HG02973 (cell line): ENCODE data around the gene SRMS.

Source experiments
- ATAC-seq: cut with Tn5 transposase; IDR thresholded peaks from one replicate; pipeline ENCODE4 v1.9.1; 2021; ENCODE audit warnings: moderate library complexity; ENCODE audit not compliant: unreplicated experiment

SRMS gene

GRCh38 chr20:63553933-63554290, 6.4 kb upstream of the SRMS start, which contains the start of gene FNDC11:
FNDC11 (plus strand) TSS chr20:63554159; CDS start chr20:63555664, 1,505 bp downstream.
- no peak for ATAC-seq

GRCh38 chr20:63553251-63553932, 5.8 kb upstream of the SRMS start:
- peak; percentile 35 for ATAC-seq

- ATAC-seq = peak; percentile 31
Measured at GRCh38 chr20:63552481-63553249, 5.1 kb upstream of the SRMS start.

DNA sequence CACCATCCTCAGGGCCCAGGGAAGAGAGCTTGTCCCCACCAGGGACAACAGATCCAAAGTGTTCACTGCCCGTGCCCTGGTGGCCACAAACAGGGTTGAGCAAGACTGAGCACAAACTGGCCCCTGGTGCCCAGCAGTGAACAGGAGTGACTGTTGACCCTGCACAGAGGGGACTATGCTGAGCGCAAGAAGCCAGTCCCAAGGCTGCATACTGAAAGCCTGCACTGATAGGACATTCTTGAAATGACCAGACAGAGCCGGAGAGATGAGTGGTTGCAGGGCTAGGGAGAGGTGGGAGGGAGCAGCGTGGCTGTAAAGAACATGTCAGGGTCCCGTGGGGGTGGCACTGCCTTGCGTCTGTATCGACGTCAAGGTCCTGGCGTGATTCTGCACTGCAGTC, 3.5 kb upstream of the SRMS start:
- ATAC-seq = no peak

GRCh38 chr20:63549679-63550282, 2.2 kb upstream of the SRMS start:
- no peak for ATAC-seq

GRCh38 chr20:63549019-63549418, 1.5 kb upstream of the SRMS start:
- no peak for ATAC-seq

DNA sequence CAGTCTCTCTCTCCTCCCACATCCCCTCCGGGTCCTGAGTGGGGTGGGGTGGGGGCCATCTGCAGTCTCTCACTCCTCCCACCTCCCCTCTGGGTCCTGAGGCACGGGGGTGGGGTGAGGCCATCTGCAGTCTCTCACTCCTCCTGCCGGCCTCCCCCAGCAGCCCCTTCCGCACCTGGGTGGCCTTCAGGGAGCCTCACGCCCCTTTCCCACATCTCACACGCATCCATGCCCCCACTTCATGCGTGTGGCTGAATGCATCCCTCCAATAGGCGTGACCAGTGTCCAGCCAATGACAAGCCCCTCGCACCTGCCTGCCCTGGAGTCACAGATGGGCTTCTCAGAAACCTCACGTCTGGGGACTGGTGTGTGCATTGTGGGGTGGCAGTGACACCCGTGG, 993 bp upstream of the SRMS start:
- no peak for ATAC-seq

- no peak for ATAC-seq
Measured at GRCh38 chr20:63546956-63547724, 409 bp downstream of the SRMS start.

DNA sequence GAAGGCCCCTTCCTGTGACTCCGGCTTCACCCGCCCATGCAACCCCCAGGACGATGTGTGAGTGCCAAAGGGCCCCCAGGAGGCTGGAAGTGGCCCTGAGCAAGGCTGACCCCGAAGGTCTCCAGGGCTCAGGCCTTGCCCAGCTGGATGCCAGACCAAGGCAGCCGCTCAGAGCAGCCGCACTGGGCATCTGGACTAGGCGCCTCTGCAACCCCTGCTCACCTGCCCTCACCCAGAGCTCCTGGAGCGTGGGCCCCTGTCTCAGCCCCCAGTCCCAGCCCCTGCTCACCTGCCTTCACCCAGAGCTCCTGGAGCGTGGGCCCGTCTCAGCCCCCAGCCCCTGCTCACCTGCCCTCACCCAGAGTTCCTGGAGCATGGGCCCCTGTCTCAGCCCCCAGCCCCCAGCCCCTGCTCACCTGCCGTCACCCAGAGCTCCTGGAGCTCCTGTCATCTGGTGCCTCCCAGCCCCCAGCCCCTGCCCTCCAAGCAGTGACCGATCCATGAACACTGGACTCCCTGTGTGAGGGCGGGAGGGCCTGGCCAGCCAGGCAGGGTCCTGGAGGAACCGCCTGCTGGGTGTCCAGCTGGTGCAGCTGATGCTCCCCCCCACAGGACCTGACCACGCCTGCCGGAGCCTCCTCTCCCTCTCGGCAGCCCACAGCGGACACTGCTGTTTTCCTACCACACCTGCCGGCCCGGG, 1.1 kb downstream of the SRMS start:
- ATAC-seq = no peak

DNA sequence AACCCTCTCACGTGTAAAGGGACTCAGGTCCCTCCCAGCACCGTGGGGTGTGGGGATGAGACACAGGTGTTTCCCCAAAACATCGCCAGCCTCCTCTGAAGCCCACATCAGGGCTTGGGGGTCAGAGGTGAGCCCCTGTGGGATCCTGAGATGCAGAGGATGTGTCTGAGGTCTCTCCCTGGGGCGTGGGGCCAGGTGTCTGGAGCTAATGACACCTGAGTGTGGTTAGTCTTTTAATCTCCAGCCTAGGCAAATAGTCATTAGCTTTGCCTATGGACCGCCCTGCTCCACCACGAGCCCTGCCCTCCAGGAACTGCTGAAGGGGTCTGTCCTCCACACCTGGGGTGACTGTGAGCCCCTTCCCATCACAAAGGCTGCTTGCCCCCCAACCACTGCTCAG, 1.7 kb downstream of the SRMS start:
- ATAC-seq = no peak

DNA sequence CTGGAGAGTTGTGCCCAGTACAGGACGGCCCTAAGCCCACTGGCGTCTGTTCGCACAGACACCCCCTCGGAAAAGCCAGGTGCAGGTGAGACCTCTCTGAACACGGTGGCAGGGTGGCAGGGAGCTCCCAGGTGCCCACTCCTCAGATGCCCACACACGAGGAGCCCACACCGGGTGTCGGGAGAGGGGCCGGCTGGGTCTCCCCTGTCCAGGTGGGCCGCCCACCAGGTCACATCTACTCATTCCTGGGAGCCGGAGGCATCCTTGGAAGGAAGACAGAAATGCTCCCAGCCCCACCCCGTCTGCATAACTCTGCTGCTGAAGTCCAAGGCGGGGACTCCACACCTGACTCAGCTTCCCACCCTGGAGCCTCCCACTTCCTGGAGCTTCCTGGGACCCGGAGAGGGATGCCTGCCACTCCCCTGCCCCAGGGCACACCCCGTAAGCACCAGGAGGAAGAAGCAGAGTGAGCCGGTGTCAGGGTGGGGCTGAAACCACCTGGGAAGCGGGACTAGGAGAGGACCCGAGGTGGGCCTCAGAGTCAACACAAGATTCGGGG, 2.5 kb downstream of the SRMS start:
- no peak for ATAC-seq

DNA sequence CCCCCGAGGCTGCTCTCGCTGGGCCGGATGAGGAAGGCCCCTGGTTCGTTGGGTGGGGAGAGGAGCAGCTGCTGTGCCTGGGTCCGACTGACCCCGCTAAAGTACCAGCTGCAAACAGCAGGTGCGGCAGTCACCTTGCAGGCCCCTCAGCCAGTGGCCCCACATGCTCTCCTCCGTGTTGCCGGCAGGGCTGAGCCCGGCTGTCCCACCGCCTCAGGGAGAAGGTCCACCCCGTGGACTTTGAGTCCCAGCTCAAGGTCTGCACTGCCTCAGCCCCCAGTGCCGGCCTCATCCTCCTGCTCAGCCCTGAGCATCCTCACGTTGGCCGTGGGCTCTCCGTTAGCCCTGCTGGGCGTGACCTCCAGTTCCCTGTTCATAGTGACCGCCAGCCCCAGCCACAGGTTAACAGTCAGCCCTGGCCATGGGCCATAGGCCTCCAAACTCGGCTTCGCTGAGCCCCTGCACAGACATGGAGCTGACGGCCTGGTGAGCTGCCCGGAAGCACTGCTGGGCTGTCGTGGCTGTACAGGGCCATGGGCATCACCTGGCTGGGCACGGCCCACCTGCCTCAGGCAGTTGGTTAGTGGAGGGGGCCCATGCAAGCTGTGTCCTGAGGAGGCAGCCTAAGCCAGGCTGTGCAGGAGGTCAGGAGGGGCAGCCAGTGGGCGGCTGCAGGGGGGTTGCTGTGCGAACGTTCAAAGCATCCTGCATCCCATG, 3.1 kb downstream of the SRMS start:
- ATAC-seq = no peak

DNA sequence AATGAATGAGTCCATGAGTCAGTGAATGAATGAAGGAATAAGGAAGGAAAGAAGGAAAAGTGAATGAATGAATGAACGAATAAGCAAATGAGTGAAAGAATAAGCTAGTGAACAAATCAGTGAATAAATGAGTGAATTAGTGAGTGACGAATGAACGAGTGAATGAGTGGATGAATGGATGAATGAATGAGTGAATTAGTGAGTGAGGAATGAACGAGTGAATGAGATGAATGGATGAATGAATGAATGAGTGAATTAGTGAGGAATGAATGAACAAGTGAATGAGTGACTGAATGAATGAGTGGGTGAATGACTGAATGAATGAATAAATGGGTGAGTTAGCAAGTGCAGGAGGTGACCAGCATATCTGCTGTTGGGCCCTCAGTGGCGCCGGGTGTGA, 3.8 kb downstream of the SRMS start:
- ATAC-seq = no peak

GRCh38 chr20:63543131-63543530, 4.4 kb downstream of the SRMS start:
- no peak for ATAC-seq

DNA sequence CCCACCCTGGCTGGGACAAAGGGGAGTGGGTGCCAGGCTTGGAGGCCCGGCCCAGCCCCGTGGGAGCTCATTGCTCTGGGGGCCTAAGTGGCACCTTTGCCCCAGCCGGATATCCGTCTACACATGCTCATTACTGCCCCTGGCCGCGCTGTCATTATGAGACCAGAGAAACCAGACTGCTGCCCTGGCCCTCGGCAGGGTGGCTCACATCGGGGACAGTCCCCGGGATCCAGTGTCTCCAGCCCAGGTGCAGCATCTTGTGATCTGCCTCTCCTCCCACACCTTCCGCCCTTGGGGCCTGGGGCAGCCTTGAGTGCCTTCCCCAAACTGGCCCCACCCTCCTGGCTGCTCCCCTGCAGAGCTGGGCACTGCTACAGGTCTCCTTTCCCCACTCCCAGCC, 4.9 kb downstream of the SRMS start:
- ATAC-seq = no peak

DNA sequence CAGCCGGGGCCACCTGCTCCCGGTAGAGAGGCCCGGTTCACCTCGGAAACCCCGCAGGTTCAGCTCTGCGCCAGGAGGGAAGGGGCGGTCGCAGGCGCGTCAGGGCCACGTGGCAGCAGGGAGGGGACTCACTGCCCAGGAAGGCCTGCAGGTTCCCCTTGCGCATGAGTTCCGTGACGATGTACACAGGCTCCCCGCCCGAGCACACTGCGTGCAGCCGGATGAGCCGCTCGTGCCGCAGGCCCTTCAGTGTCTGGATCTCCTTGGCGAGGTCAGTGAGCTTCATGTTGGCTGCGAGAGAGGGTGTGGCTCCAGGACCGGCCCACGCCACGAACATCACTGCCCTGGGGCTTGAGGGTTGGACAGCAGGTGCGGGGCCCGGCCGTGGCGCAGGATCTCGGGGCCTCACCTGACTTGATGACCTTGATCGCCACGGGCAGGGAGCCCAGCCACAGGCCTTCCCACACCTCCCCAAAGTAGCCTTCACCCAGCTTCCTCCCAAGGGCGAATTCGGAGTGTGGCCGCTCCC, 5.5 kb downstream of the SRMS start:
- no peak for ATAC-seq

- ATAC-seq = no peak
Measured at GRCh38 chr20:63541371-63541770, 6.2 kb downstream of the SRMS start.

DNA sequence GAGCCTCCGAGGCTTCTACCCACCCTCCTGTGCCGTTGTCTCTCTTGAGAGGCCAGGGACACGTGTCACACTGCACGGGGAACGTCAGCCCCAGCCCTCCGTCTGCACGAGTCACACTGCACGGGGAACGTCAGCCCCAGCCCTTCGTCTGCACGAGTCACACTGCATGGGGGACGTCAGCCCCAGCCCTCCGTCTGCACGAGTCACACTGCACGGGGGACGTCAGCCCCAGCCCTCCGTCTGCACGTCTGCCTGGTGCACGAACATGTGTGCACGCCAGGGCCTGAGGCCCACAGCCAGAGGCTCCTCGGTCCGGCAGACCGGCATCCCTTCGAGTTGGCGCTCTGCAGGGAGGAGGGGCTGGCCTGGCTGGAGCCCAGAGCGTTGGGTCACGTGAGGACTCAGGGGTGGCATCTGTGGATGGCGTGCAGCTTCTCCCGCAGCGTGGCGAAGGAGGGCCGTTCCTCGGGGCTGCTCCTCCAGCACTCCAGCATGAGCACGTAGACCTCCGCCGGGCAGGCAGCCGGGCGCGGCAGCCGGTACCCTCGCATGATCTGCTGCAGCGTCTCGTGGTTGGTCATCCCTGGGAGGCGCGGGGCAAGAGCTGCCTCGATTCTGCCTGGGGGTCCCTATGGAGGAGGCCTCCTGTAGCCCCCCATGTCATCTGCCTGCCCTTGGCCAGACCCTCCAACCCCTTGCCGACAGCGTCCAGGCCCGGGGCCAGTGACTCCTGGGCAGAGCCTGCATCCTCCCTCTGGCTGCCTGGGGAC, 6.9 kb downstream of the SRMS start:
- ATAC-seq = no peak
